ENCODE results near the gene FRMPD3.

GRCh38 chrX:107448998-107449835 lies at the start of gene FRMPD3:
- TF ChIP-seq CTCF (conservative IDR thresholded peaks at IDR 0.05 in 1 of 2, IDR thresholded peaks at IDR 0.05 in 1 of 2; ENCODE audit: extremely low read depth in 1 of 2, insufficient read depth in 1 of 2, low read depth in 1 of 2, low read length in 2 of 2) (peak in 1 of 2 donors; percentile 1), EZH2 (IDR thresholded peaks at IDR 0.05; ENCODE audit: borderline replicate concordance, low read length) (peak; percentile 65)

Measured in mammary epithelial cell (primary cell).